Neural progenitor cell (in vitro differentiated cells): Measurements from ENCODE around the gene STN1. TPM values are rescaled to one million over a fixed set of nuclear protein-coding genes. Genes with fewer than 3 reads are reported as not detected.

Experiments
- DNase-seq: peaks from one replicate; pipeline ENCODE4 v3.0.0-alpha.2; 2016; ENCODE audit warnings: low spot score
- H2AFZ ChIP-seq: fragments of 200-600 bp; sonication (generic); replicated peaks from 2 replicates; pipeline ENCODE4 v1.6.1; 2016; ENCODE audit warnings: antibody characterized with exemption
- H3F3A ChIP-seq: fragments of 200-600 bp; sonication (generic); 2 replicates; pipeline ENCODE4 v1.6.1; 2016; ENCODE audit warnings: antibody characterized with exemption, low read depth
- H3K27ac ChIP-seq: fragments of 200-600 bp; sonication (generic); 2 replicates; pipeline ENCODE4 v1.5.1; 2016; ENCODE audit warnings: mild to moderate bottlenecking
- H3K27me3 ChIP-seq: fragments of 200-600 bp; sonication (generic); 2 replicates; pipeline ENCODE4 v1.6.1; 2016; ENCODE audit warnings: mild to moderate bottlenecking, moderate library complexity
- H3K36me3 ChIP-seq: fragments of 200-600 bp; sonication (generic); 2 replicates; pipeline ENCODE4 v1.5.1; 2016
- H3K4me1 ChIP-seq: fragments of 200-600 bp; sonication (generic); 2 replicates; pipeline ENCODE4 v1.6.1; 2016; ENCODE audit warnings: mixed run types
- H3K4me2 ChIP-seq: fragments of 200-600 bp; sonication (generic); 2 replicates; pipeline ENCODE4 v1.6.1; 2016
- H3K4me3 ChIP-seq: fragments of 200-600 bp; sonication (generic); 2 replicates; pipeline ENCODE4 v1.5.1; 2016
- H3K79me2 ChIP-seq: fragments of 200-600 bp; sonication (generic); 2 replicates; pipeline ENCODE4 v1.6.1; 2016; ENCODE audit warnings: low read depth
- H3K9ac ChIP-seq: fragments of 200-600 bp; sonication (generic); 2 replicates; pipeline ENCODE4 v1.6.1; 2016
- H3K9me3 ChIP-seq: fragments of 200-600 bp; sonication (generic); 2 replicates; pipeline ENCODE4 v1.5.1; 2016; ENCODE audit warnings: low read depth
- H4K20me1 ChIP-seq: fragments of 200-600 bp; sonication (generic); 2 replicates; pipeline ENCODE4 v1.6.1; 2016; ENCODE audit warnings: low read depth
- H3K27ac Mint-ChIP-seq: 3 replicates; pipeline ENCODE4 v1.8.0; 2021; ENCODE audit warnings: mixed read lengths
- H3K27me3 Mint-ChIP-seq: 2 replicates; pipeline ENCODE4 v1.8.0; 2022; ENCODE audit warnings: low read depth, mild to moderate bottlenecking, inconsistent platforms, moderate library complexity, mixed read lengths; ENCODE audit not compliant: insufficient read depth
- H3K36me3 Mint-ChIP-seq: 3 replicates; pipeline ENCODE4 v1.8.0; 2021; ENCODE audit warnings: mixed read lengths
- H3K4me1 Mint-ChIP-seq: 3 replicates; pipeline ENCODE4 v1.8.0; 2021; ENCODE audit warnings: mixed read lengths
- H3K4me3 Mint-ChIP-seq: 3 replicates; pipeline ENCODE4 v1.8.0; 2021; ENCODE audit warnings: mild to moderate bottlenecking, moderate library complexity, mixed read lengths
- H3K9me3 Mint-ChIP-seq: 3 replicates; pipeline ENCODE4 v1.8.0; 2020; ENCODE audit warnings: mixed read lengths
- CTCF ChIP-seq: fragments of 200-600 bp; sonication (generic); IDR thresholded peaks from 2 replicates; pipeline ENCODE4 v1.5.1; 2017; ENCODE audit warnings: antibody characterized with exemption, mild to moderate bottlenecking
- EZH2 ChIP-seq: fragments of 200-600 bp; sonication (generic); IDR thresholded peaks from 2 replicates; pipeline ENCODE4 v1.6.1; 2017; ENCODE audit warnings: antibody characterized with exemption, mild to moderate bottlenecking, moderate library complexity
- EZH2phosphoT487 ChIP-seq: fragments of 200-600 bp; sonication (generic); IDR thresholded peaks from 2 replicates; pipeline ENCODE4 v1.6.1; 2017; ENCODE audit warnings: antibody characterized with exemption
- total RNA-seq: library from RNA; depleted of rRNA; stranded (reverse); fragments of >200 nt; gene quantifications from 2 replicates; pipeline ENCODE4 v1.2.3, GENCODE V29; 2015; ENCODE audit warnings: low replicate concordance

The STN1 gene
- total RNA-seq, 1 donor from 2014 or later = 32.0 TPM

- no peak overlapping the region for H3K27ac Mint-ChIP-seq
- H3K79me2 ChIP-seq = no peaks in the 10 kb centered on the region
- no peak for DNase-seq
Measured at GRCh38 chr10:103885617-103886016, 32.4 kb downstream of the STN1 start.

GRCh38 chr10:103884681-103885139, 33.3 kb downstream of the STN1 start:
- no peaks in the 10 kb centered on the region for H3F3A ChIP-seq
- H3K4me3 Mint-ChIP-seq = no peak overlapping the region
- no peaks in the 10 kb centered on the region for H3K9me3 Mint-ChIP-seq
- TF ChIP-seq CTCF (peak; percentile 83), EZH2phosphoT487 (no peak), EZH2 (no peak)
- H3K27ac ChIP-seq = no peak overlapping the region
- no peak overlapping the region for H3K4me2 ChIP-seq
- no peaks in the 10 kb centered on the region for H3K27me3 ChIP-seq
- no peak overlapping the region for H3K27ac Mint-ChIP-seq
- H4K20me1 ChIP-seq = no peaks in the 10 kb centered on the region
- no peaks in the 10 kb centered on the region for H3K79me2 ChIP-seq
- H3K4me3 ChIP-seq = no peak overlapping the region
- no peaks in the 10 kb centered on the region for H3K4me1 ChIP-seq
- no peak overlapping the region for H2AFZ ChIP-seq
- DNase-seq = peak; percentile 67
- H3K36me3 Mint-ChIP-seq = peaks cover 7% of the 10 kb centered on the region
- H3K9ac ChIP-seq = no peak overlapping the region
- H3K4me1 Mint-ChIP-seq = peaks cover 20% of the 10 kb centered on the region
- no peaks in the 10 kb centered on the region for H3K27me3 Mint-ChIP-seq
- H3K9me3 ChIP-seq = no peaks in the 10 kb centered on the region
- no peaks in the 10 kb centered on the region for H3K36me3 ChIP-seq

More at GRCh38 chr10:103885617-103886016, 32.4 kb downstream of the STN1 start:
- Histone ChIP-seq H4K20me1 (no peaks in the 10 kb centered on the region), H3K9ac (no peak overlapping the region), H3K27ac (no peak overlapping the region), H3K9me3 (no peaks in the 10 kb centered on the region), H3K4me1 (no peaks in the 10 kb centered on the region), H3K4me2 (no peak overlapping the region), H3K4me3 (no peak overlapping the region), H3K27me3 (no peaks in the 10 kb centered on the region), H2AFZ (no peak overlapping the region), H3F3A (no peaks in the 10 kb centered on the region), H3K36me3 (no peaks in the 10 kb centered on the region)
- Mint-ChIP-seq H3K4me3 (no peak overlapping the region), H3K36me3 (peaks cover 9% of the 10 kb centered on the region), H3K4me1 (peaks cover 19% of the 10 kb centered on the region), H3K27me3 (no peaks in the 10 kb centered on the region), H3K9me3 (no peaks in the 10 kb centered on the region)
- no peak for TF ChIP-seq EZH2phosphoT487
- no peak for TF ChIP-seq EZH2
- TF ChIP-seq CTCF = no peak

GRCh38 chr10:103882285-103883007, 35.5 kb downstream of the STN1 start:
- no peaks in the 10 kb centered on the region for H4K20me1 ChIP-seq
- no peak overlapping the region for H3K27ac ChIP-seq
- H3K4me3 ChIP-seq = no peak overlapping the region
- no peaks in the 10 kb centered on the region for H3K27me3 Mint-ChIP-seq
- H3K4me2 ChIP-seq = no peak overlapping the region
- DNase-seq = no peak
- no peaks in the 10 kb centered on the region for H3K4me1 ChIP-seq
- peaks cover 12% of the 10 kb centered on the region for H3K36me3 Mint-ChIP-seq
- no peaks in the 10 kb centered on the region for H3K9me3 ChIP-seq
- H2AFZ ChIP-seq = no peak overlapping the region
- no peak overlapping the region for H3K4me3 Mint-ChIP-seq
- no peaks in the 10 kb centered on the region for H3K27me3 ChIP-seq
- no peak overlapping the region for H3K27ac Mint-ChIP-seq
- H3K36me3 ChIP-seq = no peaks in the 10 kb centered on the region
- H3K79me2 ChIP-seq = no peaks in the 10 kb centered on the region
- TF ChIP-seq EZH2phosphoT487 (no peak), EZH2 (no peak), CTCF (no peak)
- no peaks in the 10 kb centered on the region for H3F3A ChIP-seq
- H3K4me1 Mint-ChIP-seq = peaks cover 16% of the 10 kb centered on the region
- no peak overlapping the region for H3K9ac ChIP-seq
- no peaks in the 10 kb centered on the region for H3K9me3 Mint-ChIP-seq
